Stimulated activated CD8-positive, alpha-beta memory T cell treated with anti-CD3 and anti-CD28 coated beads, Interleukin-7, amount 100 ng/mL, for 4 hours (primary cell): Measurements from ENCODE around the gene PLB1.
"Not testable (repeated sequence)": the region's sequence is repeated elsewhere in the genome, so short reads cannot be mapped to it uniquely, and the experiment has no call there.

ENCODE experiments used
- DNase-seq, 2 donors: peaks; one replicate each; pipeline ENCODE4 v3.0.0-alpha.2; 2020; ENCODE audit warnings: low read depth in 2 of 2

Gene PLB1

GRCh38 chr2:28665811-28666377, 170.0 kb downstream of the PLB1 start:
- not testable (repeated sequence) for DNase-seq

- DNase-seq: no peak
Observed at GRCh38 chr2:28666496-28667184, 170.8 kb downstream of the PLB1 start.

DNA sequence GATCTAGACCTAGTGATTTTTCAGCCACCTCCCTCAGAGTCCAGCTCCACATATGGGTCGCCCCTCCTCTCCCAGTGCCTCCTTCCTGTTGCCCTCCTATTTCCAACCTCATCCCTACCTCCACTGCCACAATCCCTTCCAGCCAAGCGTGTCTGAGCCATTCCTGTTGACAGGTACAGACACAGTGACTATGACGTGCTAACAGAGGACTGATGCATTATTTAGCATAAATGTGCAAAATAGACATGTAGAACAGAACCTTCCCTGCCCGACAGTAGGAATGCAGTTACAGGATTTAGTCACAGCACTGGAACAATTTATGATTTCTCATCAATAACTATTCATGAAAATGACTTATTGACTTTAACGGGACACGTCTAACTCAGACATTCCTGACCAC, 171.4 kb downstream of the PLB1 start:
- no peak for DNase-seq

GRCh38 chr2:28668106-28668814, 172.4 kb downstream of the PLB1 start:
- DNase-seq: no peak

GRCh38 chr2:28668880-28669279, 173.0 kb downstream of the PLB1 start:
- DNase-seq: no peak

- no peak for DNase-seq
Observed at GRCh38 chr2:28670856-28671255, 175.0 kb downstream of the PLB1 start.

DNA sequence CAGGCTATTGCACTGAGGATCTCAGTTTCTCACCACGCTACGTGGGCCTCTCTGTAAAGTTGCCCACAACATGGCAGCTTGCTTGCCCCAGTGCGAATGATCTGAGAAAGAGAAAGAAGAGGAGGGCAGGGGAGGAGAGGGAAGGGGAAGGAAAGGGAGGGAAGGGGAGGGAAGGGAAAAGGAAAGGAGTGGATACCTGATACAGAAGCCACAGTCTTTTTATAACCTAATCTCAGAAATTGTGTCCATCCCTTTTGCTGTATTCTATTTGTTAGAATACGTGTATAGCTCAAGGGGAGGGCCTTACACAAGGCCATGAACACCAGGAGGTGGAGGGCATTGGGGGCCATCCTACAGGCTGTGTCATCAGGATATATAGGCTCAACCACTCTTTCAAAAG, 177.5 kb downstream of the PLB1 start:
- no peak for DNase-seq

DNA sequence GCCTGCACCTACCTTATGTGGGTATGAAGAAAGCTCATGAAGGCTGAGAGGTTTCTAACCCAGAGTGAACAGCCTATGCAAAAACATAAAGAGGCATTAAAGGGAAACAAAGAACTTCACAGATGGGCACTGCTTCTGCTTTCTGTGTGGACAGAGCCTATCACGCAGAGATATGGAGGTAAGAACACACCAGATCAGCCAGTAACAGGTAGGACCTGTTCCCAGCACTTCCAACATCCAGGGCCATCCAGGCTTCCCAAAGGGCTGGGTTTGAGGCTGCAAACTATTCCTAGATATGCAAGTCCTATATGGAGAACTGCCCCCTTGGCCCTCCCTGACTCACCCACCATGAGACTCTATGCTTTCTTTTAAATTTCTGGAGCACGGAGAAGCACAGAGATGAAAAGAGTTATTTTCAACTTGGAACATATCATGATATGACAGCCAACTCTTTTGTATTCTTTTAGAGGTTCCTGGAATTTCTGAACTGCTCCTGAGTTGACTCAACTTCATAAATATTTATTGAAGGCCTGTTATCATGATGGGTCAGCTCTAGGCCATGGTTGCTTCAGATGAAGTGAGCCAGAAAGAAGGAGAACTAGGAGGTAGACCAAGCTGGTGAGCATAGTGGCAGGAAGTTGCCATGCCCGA, 178.3 kb downstream of the PLB1 start:
- DNase-seq: no peak

DNA sequence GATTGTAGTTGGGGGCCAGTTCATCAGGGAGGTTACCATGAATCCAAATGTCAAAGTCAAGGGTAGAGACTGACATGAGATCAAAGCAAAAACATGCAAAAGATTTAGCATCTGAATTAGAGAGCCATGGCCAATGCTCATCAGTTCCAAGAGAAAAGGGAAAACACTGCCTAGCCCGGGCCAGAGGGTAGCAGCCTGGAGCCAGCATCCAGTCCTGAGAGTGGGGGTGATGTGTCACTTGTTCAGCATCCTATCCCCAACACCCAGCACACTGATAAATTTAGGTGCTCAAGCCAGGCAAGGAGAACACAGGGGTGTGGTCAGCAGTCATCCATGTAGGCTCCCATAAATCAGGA, 178.8 kb downstream of the PLB1 start:
- DNase-seq: no peak

GRCh38 chr2:28676152-28676835, 180.4 kb downstream of the PLB1 start:
- no peak for DNase-seq

- no peak for DNase-seq
Observed at GRCh38 chr2:28678175-28678855, 182.5 kb downstream of the PLB1 start.

GRCh38 chr2:28678944-28679343, 183.1 kb downstream of the PLB1 start:
- no peak for DNase-seq

- DNase-seq: no peak
Observed at GRCh38 chr2:28680657-28681056, 184.8 kb downstream of the PLB1 start.

DNA sequence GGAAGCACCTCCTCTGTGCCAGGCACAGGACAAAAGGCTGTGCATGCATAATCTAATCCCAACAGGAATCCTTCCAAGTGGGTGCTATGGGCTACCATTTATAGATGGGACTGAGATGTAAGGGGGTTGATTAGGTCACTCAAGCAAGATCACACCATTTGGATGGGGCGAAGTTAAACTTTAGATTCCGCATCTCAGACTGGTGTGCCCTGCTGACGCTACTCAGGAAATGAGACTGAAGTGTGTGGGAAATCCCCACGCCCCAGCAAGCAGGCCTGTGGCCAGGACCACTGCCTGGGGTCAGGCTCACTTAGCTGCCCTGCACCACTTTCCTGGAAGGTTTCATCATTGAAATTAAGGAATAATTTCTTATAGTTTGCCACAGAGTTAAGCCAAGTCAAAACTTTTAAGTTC, 185.3 kb downstream of the PLB1 start:
- DNase-seq: peak; percentile 50 to 61

DNA sequence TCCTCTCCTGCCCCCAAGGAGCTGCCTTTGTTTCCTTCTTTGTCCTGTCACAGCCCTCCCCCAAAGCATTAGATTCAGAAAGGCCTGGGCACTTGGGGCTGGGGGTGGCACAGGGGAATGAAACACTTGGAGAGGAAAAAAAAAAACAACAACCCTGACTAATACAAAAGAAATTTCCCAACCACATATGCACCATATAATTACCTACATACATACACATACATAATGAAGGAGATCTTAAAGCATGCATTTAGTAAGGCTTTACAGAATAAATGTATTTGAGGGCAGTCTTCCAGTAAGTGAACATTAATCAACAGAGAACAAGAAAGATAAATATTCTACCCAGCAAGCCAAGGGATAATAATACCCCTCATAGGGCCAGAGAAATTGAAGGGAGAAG, 185.7 kb downstream of the PLB1 start:
- DNase-seq: no peak

DNA sequence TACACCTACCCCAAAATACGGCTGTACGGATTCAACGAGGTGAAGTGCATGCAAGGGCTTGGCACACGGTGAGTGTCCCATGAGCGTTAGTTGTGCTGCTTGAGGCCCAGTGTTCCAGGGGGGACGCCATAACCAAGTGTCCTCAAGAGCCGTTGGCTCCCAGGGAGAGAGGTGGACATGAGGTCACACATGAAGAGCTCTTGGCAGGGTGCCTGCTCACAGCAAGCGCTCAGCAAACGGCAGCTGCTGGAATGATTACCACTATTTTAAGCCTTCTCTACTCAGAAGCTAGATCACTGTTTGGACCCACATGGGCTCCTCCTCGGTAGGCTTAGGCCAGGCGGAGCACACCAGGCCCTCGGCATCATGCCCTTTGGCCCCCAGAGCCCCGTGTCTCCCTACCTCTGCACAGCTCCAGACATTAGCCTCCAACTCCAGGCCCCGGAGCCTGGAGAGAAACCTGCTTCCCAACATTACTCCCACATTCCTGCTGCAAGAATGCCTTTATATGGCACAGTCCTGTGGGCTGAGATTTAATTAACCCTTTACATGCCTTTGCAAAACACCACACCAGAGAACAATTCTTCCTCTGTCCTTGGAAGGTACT, 187.3 kb downstream of the PLB1 start:
- no peak for DNase-seq

DNA sequence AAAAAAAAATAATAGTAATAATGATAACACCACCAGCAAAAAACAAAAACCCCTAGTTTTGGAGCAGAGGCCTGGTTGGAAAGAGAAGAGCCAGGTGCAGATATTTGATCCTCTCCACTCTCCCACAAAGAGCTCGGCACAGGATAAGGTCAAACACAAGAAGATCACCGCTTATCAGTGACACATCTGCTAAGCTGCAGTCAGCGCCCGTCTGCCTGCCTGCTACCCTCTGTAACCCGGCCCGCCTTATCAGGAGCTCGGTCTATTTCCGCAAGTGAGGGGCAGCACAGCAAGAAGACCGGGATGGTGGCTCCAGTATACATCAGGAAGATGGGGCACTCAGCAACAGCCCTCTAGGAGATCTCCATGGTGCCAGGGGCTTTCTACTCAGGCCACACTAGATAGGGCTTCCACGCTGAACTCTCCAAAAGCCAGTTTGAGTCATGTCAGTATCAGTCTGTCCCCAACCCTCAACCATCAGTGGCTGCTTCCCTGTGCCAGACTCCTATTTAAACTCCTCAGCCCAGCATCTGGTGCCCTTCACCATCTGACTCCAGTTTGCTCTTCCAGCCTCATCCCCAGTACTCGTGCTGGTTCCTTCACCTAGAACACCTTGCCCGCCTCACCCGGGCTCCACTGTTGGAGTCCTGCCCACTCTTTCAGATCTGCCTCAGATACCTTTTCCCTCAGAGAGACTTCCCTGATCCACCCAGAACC, 188.4 kb downstream of the PLB1 start:
- DNase-seq: no peak

DNA sequence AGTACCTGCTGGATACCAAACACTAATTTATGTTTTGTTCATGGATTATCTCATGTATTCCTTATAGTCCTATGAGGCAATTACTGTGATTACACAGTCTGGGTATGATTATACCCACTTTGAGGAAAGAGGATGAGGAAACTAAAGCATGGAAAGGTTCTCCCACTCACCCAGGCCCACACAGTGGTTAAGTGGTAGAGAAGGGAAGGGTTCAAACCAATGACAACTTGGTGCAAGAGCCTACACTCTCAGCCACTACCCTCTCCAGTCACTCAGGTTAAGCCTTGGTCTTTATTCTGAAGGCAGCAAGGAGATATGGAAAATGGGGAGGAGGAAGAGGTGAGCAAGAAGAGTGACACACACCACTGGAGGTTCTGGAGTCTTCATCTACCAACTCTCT, 191.3 kb downstream of the PLB1 start:
- no peak for DNase-seq

GRCh38 chr2:28687640-28688385, 192.0 kb downstream of the PLB1 start:
- no peak for DNase-seq

DNA sequence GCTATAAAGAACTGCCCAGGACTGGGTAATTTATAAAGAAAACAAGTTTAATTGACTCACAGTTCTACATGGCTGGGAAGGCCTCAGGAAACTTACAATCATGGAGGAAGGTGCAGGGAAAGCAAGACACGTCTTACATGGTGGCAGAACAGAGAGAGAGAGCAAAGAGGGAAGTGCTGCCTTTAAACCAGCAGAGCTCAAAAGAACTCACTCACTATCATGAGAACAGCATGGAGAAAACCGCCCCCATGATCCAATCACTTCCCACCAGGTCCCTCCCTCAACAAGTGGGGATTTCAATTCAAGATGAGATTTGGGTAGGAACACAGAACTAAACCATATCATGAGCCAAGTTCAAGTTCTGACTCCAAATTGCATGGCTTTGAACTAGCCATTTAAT, 193.0 kb downstream of the PLB1 start:
- no peak for DNase-seq
